CD4-positive, alpha-beta T cell treated with Interleukin-2 at 100 ng/mL for 4 hours (primary cell): ENCODE measurements around the gene TEP1.
"Not testable (repeated sequence)": the region's sequence is repeated elsewhere in the genome, so short reads cannot be mapped to it uniquely, and the experiment has no call there.

ENCODE experiments used
- DNase-seq: peaks from one replicate; pipeline ENCODE4 v3.0.0-alpha.2; 2020; ENCODE audit warnings: low spot score

Gene TEP1

DNA sequence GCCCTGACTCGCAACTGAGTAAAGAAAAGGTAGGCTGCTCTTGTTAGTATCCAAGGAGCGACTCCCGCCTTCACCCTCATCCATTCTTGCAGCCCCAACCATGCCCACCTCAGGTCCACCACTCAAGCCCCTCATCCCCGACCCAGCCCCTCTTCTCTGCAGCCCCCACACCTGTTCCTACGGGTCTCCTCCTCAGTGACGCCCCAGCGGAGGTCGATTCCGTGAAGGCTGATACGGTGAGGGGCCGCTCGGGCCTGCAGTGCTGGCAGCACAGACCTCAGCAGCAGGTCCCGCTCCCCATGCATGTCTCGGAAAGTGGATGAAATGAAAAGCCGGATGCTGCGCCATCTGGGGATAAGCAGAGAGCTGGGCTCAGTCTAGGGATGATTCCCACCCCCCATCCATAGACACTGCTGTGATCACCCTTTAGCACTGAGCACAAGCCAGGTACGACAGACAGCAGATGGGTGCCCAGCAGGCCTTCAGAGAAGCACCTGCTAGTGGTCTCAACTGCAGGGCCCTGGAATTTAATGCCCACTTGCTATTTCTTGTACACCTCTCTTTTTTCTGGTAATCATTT, 26.9 kb downstream of the TEP1 start:
- DNase-seq: no peak

DNA sequence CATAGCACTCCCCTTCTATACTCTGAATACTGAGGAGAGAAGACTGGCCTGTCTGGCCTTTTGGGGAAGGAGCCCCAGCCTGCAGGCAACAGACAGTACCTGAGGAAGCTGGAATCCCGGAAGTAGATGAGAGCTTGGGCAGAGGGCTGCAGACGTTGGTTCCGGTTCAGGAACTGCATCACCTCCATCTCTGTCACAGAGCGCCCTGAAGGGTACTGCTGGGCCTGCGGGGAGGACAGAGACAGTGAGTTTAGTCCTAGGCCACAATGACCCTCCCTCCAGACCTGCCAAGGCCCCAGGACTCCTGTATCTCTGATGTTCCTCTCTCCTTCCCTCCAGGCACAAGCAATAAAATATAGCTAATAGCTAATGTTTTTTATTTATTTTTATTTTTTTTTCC, 28.4 kb downstream of the TEP1 start:
- DNase-seq: no peak

DNA sequence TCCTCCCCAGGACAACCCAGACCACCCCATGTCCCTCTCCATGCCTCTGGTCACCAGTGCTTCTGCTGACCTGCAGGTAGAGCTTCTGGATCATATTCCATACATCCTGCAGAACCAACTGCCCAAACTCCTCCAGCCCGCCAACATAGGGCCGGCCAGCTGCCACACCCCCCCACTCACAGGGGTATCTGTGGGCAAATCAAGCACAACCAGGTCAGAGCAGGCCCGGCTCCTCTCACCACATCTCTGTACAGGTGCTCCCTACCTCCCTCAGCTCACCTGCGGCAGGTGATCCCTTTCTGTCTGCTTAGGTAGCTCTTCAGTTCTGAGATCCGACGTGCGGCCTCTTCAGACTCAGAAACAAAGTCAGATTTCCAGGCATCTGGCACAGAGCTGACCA, 29.0 kb downstream of the TEP1 start:
- DNase-seq: no peak

DNA sequence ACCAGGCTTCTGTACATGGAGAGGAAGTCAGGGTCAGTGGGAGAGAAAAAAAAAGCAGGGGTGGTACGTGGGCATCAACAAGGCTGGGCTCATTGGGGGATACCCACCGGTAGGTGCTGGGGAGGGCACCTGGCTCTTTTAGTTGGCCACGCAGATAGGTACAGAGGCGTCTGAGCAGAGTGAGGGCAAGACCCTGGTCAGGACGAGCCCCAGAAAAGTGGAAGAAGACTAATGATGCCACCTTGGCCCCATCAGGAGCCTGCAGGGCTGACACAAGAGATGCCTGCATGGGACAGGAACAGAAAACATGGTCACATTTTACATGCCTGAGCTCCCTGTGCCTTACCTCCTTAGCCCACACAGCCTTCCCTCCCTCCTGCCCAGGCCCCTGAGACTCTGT, 29.7 kb downstream of the TEP1 start:
- no peak for DNase-seq

DNA sequence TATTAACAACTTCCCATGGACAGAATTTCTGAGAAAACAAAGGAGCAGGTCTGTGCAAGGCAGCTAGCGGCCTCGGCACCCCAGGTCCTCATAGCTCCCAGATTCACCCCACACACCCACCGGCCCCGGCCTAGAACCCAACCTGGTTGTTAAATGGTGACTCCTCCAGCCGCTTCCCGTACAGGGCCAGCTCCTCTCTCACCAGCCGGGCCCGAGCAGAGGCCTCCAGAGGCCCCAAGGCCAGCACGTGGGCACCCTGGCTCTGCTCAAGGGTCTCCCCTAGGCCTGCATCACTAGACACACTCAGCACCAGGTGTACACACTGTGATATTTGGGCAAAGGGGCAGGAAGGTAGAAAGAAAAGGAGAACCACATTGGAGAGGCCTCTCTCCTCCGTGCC, 30.3 kb downstream of the TEP1 start:
- no peak for DNase-seq

DNA sequence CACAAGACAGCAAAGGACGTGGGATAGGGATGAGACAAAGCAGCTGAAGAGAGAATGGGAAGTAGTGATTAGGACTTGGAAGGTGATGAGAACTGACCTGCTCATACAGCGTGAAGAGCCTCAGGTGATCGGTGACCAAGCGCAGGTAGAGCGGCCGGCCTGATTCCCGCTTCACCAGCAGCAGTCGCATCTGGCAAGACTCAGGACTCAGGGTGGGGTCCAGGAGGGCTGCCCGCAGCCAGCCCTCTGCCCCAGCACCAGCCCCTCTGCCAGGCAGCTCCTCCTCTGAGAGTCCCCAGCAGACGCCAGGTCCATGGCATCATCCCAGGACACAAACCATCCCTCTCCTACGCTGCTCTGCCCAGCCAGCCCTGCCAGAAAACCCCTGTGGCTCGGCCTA, 30.8 kb downstream of the TEP1 start:
- no peak for DNase-seq

DNA sequence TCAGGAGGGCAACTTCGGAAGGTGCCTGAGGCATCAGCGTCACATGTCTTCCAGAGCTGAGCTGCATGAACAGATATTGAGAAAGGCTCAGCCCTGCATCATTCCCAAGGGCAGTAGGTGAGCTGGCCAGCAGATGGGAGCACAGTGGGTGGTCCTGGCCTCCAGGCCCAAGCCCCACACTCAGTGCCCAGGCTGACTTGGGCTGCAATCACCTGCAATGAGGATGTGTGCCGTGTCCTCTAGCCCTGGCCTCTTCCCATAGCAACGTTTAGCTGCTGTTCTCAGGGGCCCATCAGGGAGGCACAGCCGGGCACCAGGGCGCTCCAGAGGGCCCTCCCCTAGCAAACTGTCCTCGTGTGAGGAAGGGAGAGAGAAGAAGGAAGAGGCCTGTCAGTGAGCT, 32.0 kb downstream of the TEP1 start:
- DNase-seq: no peak

DNA sequence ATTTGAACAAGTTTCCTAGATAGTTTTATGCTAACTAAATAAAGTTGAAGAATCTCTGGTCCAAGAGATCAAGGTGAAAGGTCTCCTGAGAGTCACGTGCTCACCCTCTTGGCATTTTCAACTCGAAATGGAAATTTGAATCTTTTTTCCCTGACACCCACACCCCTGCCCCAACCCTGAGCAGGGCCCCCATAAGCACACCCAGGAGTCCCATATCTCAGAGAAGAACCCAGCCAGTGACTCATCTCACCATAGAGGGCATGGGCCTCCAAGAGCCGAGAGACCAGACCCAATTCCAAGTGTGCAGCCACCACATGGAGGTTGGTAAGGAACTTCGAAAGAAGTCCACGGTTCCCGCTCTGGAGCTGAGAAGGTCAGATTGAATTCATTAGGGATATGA, 32.6 kb downstream of the TEP1 start:
- DNase-seq: no peak

DNA sequence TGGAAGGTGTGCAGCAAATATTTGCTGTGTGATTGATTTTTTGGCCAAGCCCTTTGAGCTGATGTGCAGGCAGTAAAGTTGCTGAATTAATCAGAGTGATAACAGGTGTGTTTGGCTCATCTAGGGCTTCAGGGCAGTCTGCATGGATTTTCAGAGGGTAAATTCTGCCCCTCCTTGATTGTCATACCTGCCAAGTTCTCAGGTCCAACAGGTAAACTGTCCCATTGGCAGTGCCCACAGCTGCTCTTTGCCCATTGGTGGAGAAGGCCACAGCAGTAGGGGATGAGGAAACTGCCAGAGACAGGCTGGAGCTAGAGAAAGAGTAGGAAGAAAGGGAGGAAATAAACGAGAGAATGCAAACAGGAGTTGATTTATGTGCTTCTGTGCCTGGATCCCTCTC, 33.6 kb downstream of the TEP1 start:
- no peak for DNase-seq

DNA sequence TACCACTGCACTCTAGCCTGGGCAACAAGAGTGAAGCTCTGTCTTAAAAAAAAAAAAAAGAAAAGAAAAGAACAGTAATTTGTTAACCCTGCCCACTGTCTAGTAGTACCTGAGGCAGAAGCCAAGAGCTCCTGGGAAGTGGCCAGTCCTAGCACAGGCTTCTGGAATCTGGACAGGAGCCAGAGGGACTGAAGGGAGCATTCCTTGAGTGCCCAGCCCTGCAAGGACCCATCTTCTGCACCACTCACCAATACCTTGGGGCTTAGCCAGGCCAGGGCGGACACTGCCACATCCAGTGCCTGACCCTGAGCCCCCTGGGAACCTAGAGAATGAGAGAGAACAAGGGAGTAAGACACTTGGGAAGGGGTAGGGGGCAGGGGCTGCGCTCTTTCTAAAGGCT, 36.1 kb downstream of the TEP1 start:
- no peak for DNase-seq

DNA sequence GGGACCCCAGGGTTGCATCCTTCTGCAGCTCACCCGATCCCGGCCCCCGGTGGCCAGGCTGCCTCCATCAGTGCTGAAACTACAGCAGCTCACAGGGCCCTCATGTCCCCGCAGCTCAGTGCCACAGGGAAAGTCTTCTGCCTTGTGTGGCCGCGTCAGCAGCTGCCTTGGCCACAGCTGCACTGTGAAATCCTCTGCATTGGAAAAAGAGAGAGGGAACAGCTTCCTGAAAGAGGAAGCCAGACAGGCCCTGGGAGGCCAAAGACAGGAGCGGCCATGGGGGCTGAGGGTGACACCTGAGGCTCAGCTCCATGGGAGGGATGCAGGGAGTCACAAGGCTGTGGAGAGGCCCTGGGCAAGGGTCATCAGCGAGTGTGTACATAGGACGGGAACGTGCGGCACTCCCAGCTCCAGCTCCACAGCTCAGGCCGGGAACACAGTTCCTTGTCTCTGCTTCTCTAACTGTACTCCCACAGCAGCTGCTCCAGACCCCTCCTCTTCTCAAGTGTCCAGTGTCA, 37.2 kb downstream of the TEP1 start:
- DNase-seq: no peak

DNA sequence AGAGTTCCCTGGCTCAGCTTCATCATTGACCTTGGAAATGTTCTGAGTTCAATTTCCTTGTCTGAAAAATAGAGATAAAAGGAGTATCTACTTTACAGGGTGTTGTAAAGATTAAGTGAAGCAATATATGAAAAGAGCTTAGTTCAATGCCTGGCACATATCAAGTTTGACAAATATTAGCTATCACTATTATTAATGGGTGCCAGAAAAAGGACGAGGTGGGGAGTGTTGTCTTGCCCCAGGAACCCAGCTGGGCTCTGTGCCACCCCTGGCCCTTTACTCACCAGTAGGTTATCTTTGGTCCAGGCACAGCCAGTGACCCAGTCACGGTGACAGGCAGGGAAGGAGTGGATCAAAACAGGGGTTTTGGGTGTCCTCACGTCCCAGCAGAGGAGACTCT, 37.8 kb downstream of the TEP1 start:
- DNase-seq: no peak

DNA sequence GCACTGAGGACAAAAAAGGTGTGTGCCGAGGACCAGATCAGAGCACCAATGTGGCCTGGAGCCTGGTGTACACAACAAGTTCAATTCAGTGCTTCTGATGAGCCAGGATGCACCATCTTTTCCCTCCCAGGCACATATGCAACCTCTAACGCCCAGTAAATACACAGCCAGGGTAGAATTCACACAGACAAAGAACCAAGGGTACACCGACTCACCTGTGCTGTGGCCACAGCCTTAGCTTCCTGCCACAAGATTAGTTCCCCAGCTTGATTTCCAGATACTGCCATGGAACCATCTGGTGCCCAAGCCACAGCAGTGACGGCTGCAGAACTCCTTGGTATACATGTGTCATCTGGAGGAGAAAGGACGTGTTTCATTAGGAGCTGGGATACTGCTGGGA, 40.5 kb downstream of the TEP1 start:
- no peak for DNase-seq

DNA sequence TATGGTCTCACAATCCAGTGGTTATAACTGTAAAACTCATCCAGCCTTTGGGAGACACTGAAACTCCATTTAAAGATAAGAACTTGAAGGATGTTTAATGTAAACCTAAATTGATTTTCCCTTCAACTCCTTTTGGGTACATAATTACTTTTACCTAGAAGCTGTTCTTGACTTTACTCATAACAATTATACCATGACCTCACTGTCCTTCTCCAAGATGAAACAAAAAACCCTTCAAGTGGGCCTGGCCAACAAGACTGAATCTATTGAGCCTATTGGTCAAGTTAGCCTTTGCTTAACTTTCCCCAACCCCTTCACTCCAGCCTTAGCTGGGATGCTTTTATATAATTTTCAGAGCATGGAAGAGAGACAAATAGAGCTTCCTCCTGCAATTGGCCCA, 47.4 kb downstream of the TEP1 start:
- no peak for DNase-seq

DNA sequence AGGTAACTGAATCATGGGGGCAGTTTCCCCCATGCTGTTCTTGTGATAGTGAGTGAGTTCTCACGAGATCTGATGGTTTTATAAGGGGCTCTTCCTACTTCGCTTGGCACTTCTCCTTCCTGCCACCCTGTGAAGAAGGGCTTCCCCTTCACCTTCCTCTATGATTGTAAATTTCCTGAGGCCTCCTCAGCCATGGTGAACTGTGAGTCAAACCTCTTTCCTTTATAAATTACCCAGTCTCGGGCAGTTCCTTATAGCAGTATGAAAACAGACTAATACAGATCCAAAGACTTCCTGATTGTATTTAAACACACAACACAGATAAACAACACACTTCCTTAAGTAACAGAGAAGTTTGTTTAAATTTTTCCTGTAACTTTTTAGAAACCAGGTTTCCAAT, 54.8 kb downstream of the TEP1 start:
- not testable (repeated sequence) for DNase-seq

DNA sequence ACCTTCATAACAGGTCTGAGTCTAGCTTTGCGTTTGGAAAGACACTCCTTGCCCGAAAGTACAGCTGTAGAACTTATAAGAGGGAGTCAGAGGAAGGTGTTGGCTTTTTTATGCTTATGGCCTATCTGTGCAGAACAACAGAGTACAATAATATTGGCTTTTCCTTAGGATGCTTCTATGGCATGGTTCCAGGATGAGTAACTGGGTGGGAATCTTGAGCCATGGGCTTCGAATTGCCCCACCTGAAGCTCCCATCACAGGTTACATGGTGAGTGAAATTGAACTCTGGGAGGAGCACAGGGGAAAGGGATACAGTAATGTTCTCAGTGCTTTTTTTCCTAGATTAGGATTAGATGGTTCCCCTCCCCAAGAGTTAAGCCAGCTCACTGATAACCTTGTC, 56.9 kb downstream of the TEP1 start:
- DNase-seq: no peak

DNA sequence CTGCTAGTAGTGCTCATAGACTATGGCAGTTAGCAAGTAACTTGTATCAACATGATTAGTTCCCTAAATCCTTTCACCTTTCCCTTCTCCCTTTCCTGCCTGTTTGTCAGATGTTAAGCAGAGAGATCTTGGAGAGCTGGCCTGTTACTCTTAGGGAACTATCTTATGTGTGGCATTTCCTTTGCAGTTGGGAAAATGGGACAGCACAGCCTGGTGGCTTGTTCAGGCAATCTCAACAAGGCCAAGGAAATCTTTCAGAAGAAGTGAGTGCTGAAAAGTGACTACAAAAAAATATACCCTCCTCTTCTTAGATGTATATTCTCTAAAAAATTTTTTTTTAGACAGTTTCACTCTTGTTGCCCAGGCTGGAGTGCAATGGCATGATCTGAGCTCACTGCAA, 62.4 kb downstream of the TEP1 start:
- DNase-seq: no peak

DNA sequence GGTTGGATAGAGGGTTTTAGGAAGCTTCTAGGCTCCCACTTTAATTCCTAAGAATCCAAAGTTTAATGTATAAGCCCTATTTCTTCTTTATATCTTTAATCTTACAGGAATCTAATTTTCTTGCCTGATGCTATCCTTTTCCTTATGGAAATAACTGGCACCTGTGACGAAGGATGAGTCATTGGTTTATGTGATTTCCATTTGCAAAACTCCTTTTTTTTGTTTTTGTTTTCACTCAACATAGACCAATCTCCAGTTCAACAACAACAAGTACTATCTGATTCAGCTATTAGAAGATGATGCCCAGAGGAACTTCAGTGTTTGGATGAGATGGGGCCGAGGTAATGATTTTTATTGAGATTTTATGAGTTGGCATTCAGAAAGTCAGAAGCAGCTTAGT, 63.0 kb downstream of the TEP1 start:
- no peak for DNase-seq

DNA sequence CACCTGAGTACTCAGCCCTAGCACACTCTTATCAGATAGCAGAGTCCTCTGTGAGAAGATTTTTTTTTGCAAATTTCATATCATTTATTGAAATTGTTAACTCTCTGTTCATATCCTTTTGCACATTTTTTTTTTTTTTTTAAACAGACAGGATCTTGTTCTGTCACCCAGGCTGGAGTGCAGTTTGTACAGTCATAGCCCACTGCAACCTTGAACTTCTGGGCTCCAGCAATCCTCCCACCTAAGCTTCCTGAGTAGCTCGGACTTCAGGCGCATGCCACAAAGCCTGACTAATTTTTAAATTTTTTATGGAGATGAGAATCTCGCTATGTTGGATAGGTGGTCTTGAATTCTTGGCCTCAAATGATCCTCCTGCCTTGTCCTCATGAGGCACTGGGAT, 65.6 kb downstream of the TEP1 start:
- no peak for DNase-seq

DNA sequence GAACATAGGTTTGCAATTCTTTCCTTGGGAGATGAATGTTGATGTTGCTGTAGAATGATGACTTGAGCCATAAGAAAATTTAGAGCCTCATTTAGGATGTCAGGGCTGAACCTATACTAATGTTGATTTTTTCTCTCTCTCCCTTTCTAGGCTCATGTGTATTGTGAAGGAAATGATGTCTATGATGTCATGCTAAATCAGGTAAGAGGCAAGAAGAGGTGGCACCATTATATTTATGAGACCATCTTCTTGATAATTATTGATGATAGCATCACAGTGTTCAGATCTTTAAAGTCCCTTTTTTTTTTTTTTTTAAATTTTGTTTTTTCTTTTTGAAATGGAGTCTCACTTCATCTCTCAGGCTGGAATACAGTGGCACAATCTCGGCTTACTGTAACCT, 66.6 kb downstream of the TEP1 start:
- DNase-seq: no peak

DNA sequence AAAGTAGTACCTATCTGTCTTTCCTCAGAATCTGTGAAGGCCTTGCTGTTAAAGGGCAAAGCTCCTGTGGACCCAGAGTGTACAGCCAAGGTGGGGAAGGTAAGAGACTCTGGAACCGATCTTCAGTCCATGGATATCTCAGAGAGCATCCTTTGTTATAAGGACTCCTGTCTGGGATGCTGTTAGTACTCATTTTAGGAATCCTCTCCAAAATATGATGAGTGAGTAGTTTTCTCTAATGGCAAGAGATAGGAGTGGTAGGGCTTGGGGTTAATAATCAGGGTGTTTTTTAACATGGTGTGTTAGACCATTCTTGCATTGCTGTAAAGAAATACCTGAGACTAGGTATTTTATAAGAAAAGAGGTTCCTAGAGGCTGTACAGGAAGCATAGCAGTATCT, 67.9 kb downstream of the TEP1 start:
- no peak for DNase-seq

DNA sequence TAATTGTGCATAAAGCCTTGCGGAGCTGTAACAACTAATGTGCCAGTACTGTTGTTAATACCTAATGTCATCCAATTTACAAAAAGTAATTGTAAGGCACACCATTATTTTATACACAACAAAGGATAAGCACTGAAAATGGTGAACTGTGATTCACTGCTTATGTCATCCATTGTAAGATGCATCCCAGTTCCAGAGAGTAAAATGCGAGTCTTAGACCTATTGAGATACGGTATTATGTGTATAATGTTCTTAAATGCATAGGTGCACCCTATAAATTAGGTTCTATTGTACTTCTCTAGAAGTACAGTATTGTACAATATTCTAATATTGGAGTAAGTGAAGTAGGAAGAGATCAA, 69.5 kb downstream of the TEP1 start:
- no peak for DNase-seq

DNA sequence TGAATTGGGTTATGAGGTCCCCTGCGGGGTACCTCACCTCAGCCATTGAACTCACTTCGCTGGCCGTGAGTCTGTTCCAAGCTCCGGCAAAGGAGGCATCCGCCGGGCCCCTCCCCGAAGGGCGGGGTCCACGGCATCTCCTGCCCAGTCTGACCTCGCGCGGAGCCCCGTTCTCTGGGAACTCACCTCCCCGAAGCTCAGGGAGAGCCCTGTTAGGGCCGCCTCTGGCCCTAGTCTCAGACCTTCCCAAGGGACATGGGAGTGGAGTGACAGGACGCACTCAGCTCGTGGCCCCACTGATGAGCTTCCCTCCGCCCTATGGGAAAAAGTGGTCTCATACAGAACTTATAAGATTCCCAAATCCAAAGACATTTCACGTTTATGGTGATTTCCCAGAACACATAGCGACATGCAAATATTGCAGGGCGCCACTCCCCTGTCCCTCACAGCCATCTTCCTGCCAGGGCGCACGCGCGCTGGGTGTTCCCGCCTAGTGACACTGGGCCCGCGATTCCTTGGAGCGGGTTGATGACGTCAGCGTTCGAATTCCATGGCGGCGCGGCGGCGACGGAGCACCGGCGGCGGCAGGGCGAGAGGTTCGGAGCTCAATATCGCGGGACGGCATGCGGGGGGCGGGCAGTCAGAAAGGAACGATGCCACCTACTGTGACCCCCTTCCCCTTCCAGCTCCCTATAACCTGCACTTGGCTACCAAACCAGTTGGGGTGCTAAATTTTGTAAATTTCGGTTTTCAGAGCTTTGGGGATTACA, 70.0 kb downstream of the TEP1 start, which contains the start of gene PARP2:
PARP2 (plus strand) TSS at position 544 of the 770 bp plus-strand sequence; CDS start at position 551, 7 bp downstream.
- DNase-seq: peak; percentile 98

DNA sequence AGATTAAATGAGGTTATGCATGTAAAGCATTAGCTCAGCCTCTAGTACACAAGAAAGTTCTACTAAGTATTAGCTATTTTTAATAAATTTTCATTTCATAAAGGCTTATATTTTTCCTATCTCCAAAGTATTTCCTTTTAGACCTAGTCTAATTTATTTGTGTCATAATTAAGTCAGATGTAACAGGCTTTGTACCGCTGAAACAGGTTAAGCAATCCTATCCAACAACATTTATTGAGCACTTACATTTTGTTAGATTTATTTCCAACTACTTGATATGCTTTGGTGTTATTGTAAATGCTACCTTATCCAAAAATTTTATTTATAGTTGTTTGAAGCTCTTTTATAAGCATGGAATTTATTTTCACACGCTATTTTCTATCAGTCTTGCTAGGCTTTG, 71.7 kb downstream of the TEP1 start:
- DNase-seq: no peak
